Activated T-helper 1 cell treated with anti-CD3 and anti-CD28 coated beads, Interleukin-12 subunit alpha, Interleukin-12 subunit beta, Interleukin-2, Interleukin-4 antibody, amounts not matched to agents 30 ng/mL and 10 ng/mL and 1 ng/mL, durations not matched to agents 14 hours and 24 hours and 36 hours (primary cell): ENCODE measurements around the gene SNX15. TPM values are rescaled to one million over a fixed set of nuclear protein-coding genes. Genes with fewer than 3 reads are reported as not detected.
"Not testable (repeated sequence)": the region's sequence is repeated elsewhere in the genome, so short reads cannot be mapped to it uniquely, and the experiment has no call there.

Source experiments
- DNase-seq: peaks from one replicate; pipeline ENCODE4 v3.0.0; 2021; ENCODE audit warnings: low spot score
- H3K27ac Mint-ChIP-seq: one replicate; pipeline ENCODE4 v1.8.0; 2021; ENCODE audit warnings: mild to moderate bottlenecking, mixed read lengths
- H3K27me3 Mint-ChIP-seq: one replicate; pipeline ENCODE4 v1.8.0; 2022; ENCODE audit warnings: mild to moderate bottlenecking, moderate library complexity, mixed read lengths; ENCODE audit not compliant: insufficient read depth
- H3K36me3 Mint-ChIP-seq: one replicate; pipeline ENCODE4 v1.8.0; 2021; ENCODE audit warnings: low read depth, mixed read lengths
- H3K4me1 Mint-ChIP-seq: one replicate; pipeline ENCODE4 v1.8.0; 2021; ENCODE audit warnings: low read depth, mixed read lengths
- H3K4me3 Mint-ChIP-seq: one replicate; pipeline ENCODE4 v1.8.0; 2021; ENCODE audit warnings: mild to moderate bottlenecking, moderate library complexity, mixed read lengths
- H3K9me3 Mint-ChIP-seq: one replicate; pipeline ENCODE4 v1.8.0; 2021; ENCODE audit warnings: mixed read lengths
- intact Hi-C: fragments of 100-400 bp; cut with micrococcal nuclease; formaldehyde crosslinking; loops from one replicate; pipeline ENCODE4 v1.15.1; 2024
- total RNA-seq: library from RNA; stranded (reverse); gene quantifications from 2 replicates; pipeline ENCODE4 v1.2.3, GENCODE V29; 2022

SNX15 gene
- total RNA-seq, 1 donor from 2014 or later, result 19.9 TPM

DNA sequence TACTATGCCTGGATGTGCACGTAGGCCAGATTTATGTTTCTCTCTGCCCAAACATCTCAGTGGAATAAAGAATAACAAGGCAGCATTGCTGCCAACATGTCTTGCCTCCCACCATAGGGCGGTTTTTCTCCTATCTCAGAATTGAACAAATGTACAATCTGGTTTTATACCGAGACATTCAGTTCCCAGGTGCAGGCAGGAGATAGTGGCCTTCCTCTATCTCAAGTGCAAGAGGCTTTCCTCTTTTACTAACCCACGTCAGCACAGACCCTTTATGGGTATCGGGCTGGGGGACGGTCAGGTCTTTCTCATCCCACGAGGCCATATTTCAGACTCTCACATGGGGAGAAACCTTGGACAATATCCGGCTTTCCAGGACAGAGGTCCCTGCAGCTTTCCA is 3.7 kb upstream of the SNX15 start:
- intact Hi-C loops, H3K27ac Mint-ChIP-seq, DNase-seq, H3K9me3 Mint-ChIP-seq, H3K4me3 Mint-ChIP-seq, H3K27me3 Mint-ChIP-seq: not testable (repeated sequence)
- Mint-ChIP-seq H3K36me3 (peaks cover 18% of the 10 kb centered on the region), H3K4me1 (peaks cover 16% of the 10 kb centered on the region)

- Mint-ChIP-seq H3K9me3 (no peaks in the 10 kb centered on the region), H3K4me1 (peaks cover 23% of the 10 kb centered on the region), H3K27ac (peak overlapping the region; percentile 83), H3K27me3 (no peaks in the 10 kb centered on the region), H3K4me3 (peak overlapping the region; percentile 83), H3K36me3 (peaks cover 8% of the 10 kb centered on the region)
- intact Hi-C loops, result loop anchor here (1.0 to 5.0 kb wide), 11 partner anchors 13 to 543 kb away; partner anchors contain the start of genes ARL2, ATG2A, CDCA5 and MEN1
- no peak for DNase-seq
Measured at GRCh38 chr11:65026810-65027209, 429 bp upstream of the SNX15 start.

DNA sequence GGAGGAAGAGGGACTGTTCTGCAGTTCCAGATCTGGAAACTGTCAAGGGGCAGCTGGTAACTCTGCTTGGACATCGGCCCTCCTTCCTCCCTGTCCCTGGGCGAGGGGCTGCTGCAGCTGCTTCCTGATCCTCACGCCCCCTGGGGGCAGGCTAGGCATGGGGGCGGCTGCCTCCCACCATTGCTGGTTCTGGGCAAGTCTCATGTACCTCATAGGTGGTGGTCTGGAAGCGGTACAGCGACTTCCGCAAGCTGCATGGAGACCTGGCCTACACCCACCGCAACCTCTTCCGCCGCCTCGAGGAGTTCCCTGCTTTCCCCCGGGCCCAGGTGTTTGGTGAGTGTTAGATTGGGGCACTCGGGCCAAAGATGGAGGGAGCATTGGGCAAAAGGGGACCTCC is 5.0 kb downstream of the SNX15 start:
- no peak for DNase-seq

DNA sequence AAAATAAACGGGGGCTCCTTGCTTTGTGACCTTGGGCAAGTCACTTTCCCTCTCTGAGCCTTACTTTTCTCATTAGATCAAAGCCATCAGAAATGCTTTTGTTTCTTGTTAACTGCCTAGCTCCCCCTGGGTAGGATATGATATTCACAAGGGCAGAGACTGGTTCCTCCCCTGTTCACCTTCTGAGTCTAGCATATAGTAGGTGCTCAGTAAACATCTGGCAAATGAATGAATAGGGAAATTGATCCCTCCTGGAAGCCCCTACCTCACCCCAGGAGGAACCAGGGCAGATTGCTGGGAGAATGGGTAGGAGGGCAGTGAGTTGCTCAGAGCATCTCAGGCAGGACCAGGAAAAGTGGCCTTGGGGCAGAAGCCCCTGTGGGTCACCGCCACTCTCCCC is 7.2 kb downstream of the SNX15 start:
- Mint-ChIP-seq H3K4me1 (no peaks in the 10 kb centered on the region), H3K27me3 (no peaks in the 10 kb centered on the region), H3K27ac (no peak overlapping the region), H3K36me3 (peaks cover 9% of the 10 kb centered on the region), H3K4me3 (no peak overlapping the region), H3K9me3 (no peaks in the 10 kb centered on the region)
- intact Hi-C loops, result no loop called here
- DNase-seq, result no peak

More for the DNA sequence above, 5.0 kb downstream of the SNX15 start:
- Mint-ChIP-seq H3K4me1 (peaks cover 17% of the 10 kb centered on the region), H3K36me3 (peaks cover 9% of the 10 kb centered on the region), H3K27ac (no peak overlapping the region), H3K4me3 (no peak overlapping the region), H3K27me3 (no peaks in the 10 kb centered on the region), H3K9me3 (no peaks in the 10 kb centered on the region)
- intact Hi-C loops, result no loop called here

DNA sequence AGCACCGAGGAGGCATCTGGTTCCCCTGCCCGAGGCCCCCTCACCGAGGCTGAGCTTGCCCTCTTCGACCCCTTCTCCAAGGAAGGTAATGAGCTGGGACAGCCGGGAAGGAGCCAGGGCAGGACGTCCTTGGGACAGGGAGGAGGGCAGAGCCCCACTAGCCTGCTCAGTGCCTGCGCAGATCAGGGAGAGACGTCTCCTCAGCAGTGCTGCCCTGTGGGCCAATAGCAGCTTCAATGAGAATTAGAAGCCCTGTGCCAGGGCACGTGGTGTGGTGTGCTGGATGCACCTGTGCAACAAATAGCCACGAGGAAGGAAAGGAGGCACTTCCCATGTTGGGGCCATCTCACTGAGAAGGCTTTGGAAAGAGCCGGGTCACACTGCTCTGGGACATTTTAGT is 8.3 kb downstream of the SNX15 start:
- Mint-ChIP-seq H3K36me3 (peaks cover 12% of the 10 kb centered on the region), H3K27me3 (no peaks in the 10 kb centered on the region), H3K4me1 (peaks cover 3% of the 10 kb centered on the region), H3K4me3 (no peak overlapping the region), H3K9me3 (no peaks in the 10 kb centered on the region), H3K27ac (no peak overlapping the region)
- DNase-seq, result no peak
- intact Hi-C loops, result no loop called here

DNA sequence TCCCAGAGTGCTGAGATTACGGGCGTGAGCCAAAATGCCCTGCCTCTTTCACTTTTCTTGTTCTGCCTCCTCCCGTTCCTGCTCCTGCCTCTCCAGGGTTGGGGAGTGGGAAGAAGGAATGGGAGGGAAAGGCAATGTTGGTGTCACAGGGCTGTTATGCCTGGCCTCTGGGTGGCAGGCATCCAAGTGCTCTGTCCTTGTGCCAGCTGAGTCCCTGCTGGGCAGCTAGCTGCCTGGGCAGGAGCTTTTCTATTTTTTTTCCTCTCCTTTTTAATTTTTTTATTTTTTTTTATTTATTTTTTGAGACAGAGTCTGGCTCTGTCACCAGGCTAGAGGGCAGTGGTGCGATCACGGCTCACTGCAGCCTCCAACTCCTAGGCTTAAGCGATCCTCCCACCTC is 9.7 kb downstream of the SNX15 start:
- Mint-ChIP-seq H3K9me3 (no peaks in the 10 kb centered on the region), H3K27ac (no peak overlapping the region), H3K4me1 (peaks cover 5% of the 10 kb centered on the region), H3K36me3 (peaks cover 12% of the 10 kb centered on the region), H3K4me3 (no peak overlapping the region), H3K27me3 (no peaks in the 10 kb centered on the region)
- intact Hi-C loops, result no loop called here
- DNase-seq, result no peak

GRCh38 chr11:65040520-65040846 is 13.2 kb downstream of the SNX15 start:
- no peaks in the 10 kb centered on the region for H3K27me3 Mint-ChIP-seq
- H3K36me3 Mint-ChIP-seq, result peaks cover 14% of the 10 kb centered on the region
- peak overlapping the region; percentile 88 for H3K4me3 Mint-ChIP-seq
- peak overlapping the region; percentile 93 for H3K27ac Mint-ChIP-seq
- H3K9me3 Mint-ChIP-seq, result no peaks in the 10 kb centered on the region
- intact Hi-C loops, result loop anchor here (1.0 to 5.0 kb wide), 6 partner anchors 13 to 532 kb away; partner anchors contain the start of genes ATG2A, FAM89B, SNX15 and VPS51
- H3K4me1 Mint-ChIP-seq, result peaks cover 17% of the 10 kb centered on the region
- DNase-seq, result no peak

- H3K4me1 Mint-ChIP-seq, result peaks cover 19% of the 10 kb centered on the region
- H3K4me3 Mint-ChIP-seq, result peak within 1 kb of the TSS; percentile 90
- H3K27ac Mint-ChIP-seq, result peak within 1 kb of the TSS; percentile 93
- peak; percentile 90 for DNase-seq
- no peaks in the 10 kb centered on the region for H3K27me3 Mint-ChIP-seq
- H3K36me3 Mint-ChIP-seq, result peaks cover 14% of the 10 kb centered on the region
- intact Hi-C loops, result loop anchor here (1.0 to 5.0 kb wide), 10 partner anchors 14 to 531 kb away; partner anchors contain the start of genes ATG2A, CDCA5, FAM89B and SNX15
- H3K9me3 Mint-ChIP-seq, result no peaks in the 10 kb centered on the region
Measured at GRCh38 chr11:65040847-65041622, 13.8 kb downstream of the SNX15 start, which contains the start of gene SAC3D1. TSS of gene SAC3D1 (plus strand) at chr11:65041210. CDS start at chr11:65041293, 83 bp downstream.

- intact Hi-C loops, result loop anchor here (5.0 kb wide), 1 partner anchor 529 kb away; the partner anchor contains the start of genes FAM89B and ZNRD2
- H3K27ac Mint-ChIP-seq, result peak overlapping the region; percentile 36
- H3K36me3 Mint-ChIP-seq, result peaks cover 15% of the 10 kb centered on the region
- no peaks in the 10 kb centered on the region for H3K27me3 Mint-ChIP-seq
- no peaks in the 10 kb centered on the region for H3K9me3 Mint-ChIP-seq
- H3K4me3 Mint-ChIP-seq, result peak overlapping the region; percentile 90
- peaks cover 31% of the 10 kb centered on the region for H3K4me1 Mint-ChIP-seq
- no peak for DNase-seq
Measured at GRCh38 chr11:65042891-65043290, 15.7 kb downstream of the SNX15 start.

DNA sequence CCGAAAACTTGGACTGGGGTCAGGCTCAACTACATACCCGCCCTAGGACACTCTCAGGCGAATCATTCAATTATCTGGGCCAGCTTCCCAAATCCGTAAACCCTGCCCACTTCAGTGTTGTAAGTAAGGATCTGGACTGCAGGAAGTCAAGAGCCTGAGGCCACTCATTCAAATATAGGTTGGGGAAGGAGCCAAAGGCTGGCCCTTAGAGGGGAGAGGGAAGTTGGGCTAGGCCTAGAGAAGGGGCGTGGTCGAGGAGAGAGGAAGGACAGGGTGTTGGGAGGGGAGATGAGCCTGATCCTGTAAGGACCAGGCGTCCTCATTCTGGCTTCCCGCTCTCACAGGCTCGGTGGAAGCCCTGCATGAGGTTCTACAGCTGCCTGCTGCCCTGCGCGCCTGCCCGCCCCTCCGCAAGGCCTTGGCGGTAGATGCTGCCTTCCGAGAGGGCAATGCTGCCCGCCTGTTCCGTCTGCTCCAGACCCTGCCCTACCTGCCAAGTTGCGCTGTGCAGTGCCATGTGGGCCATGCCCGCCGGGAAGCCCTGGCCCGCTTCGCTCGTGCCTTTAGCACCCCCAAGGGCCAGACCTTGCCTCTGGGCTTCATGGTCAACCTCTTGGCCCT is 16.8 kb downstream of the SNX15 start:
- intact Hi-C loops, result loop anchor here (5.0 kb wide), 1 partner anchor 528 kb away; the partner anchor contains the start of genes FAM89B and ZNRD2

DNA sequence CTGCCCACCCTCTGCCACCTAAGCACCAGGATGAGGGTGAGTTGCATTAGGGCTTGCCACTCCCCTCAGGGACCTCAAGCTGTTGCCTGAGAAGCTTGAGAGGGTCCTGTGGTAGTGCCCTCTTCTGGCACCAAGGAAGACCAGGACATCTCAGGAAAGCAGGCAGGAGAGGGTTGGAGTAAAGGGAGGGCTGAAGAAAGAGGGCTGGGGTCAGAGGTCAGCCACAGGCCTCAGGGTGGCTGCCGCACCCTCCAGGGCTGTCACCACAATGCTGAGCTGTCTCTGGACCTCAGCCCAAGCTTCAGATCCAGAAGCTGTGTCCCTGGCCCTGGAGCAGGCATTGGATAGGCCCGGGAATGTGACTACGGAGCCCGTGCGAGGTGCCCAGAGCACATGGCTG is 17.8 kb downstream of the SNX15 start:
- intact Hi-C loops, result no loop called here
- no peak for DNase-seq
- no peaks in the 10 kb centered on the region for H3K27me3 Mint-ChIP-seq

More for the DNA sequence above, 16.8 kb downstream of the SNX15 start:
- Mint-ChIP-seq H3K4me1 (peaks cover 31% of the 10 kb centered on the region), H3K27ac (no peak overlapping the region), H3K9me3 (no peaks in the 10 kb centered on the region), H3K27me3 (no peaks in the 10 kb centered on the region), H3K4me3 (no peak overlapping the region), H3K36me3 (peaks cover 15% of the 10 kb centered on the region)
- DNase-seq, result no peak

DNA sequence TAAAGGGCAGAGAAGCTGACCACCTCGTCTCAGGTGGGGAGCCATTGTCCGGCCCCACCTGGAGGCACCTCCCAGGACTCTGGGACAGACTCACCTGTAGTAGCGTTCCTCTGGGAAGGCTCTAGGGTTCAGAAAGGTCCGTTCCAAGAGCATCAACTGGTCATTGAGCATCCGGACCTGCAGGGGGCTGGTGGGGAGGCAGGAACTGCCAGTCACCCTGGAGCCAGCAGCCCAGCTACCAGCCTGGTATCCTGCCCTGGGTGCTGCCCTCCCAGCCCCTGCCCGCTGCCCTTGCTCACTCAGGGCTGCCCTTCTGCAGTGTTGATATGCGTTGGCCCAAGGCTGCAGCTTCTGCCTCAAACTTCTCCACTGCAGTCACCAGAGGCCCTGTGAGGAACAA is 18.5 kb downstream of the SNX15 start:
- Mint-ChIP-seq H3K27me3 (no peaks in the 10 kb centered on the region), H3K4me1 (peaks cover 26% of the 10 kb centered on the region), H3K36me3 (peaks cover 12% of the 10 kb centered on the region), H3K27ac (no peak overlapping the region), H3K9me3 (no peaks in the 10 kb centered on the region), H3K4me3 (no peak overlapping the region)
- intact Hi-C loops, result no loop called here
- no peak for DNase-seq

More for the DNA sequence above, 17.8 kb downstream of the SNX15 start:
- peaks cover 31% of the 10 kb centered on the region for H3K4me1 Mint-ChIP-seq
- no peak overlapping the region for H3K4me3 Mint-ChIP-seq
- no peaks in the 10 kb centered on the region for H3K9me3 Mint-ChIP-seq
- no peak overlapping the region for H3K27ac Mint-ChIP-seq
- peaks cover 12% of the 10 kb centered on the region for H3K36me3 Mint-ChIP-seq
